ENCODE results near the gene GALNT2. TPM values are rescaled to one million over a fixed set of nuclear protein-coding genes. Genes with fewer than 3 reads are reported as not detected.

Gene GALNT2
- total and polyA plus RNA-seq, 9 of the 15 experiments (the other 6 are each of a cell fraction or from before 2014, with no cell fraction given): 1.6 to 106 (median 51.9) TPM

DNA sequence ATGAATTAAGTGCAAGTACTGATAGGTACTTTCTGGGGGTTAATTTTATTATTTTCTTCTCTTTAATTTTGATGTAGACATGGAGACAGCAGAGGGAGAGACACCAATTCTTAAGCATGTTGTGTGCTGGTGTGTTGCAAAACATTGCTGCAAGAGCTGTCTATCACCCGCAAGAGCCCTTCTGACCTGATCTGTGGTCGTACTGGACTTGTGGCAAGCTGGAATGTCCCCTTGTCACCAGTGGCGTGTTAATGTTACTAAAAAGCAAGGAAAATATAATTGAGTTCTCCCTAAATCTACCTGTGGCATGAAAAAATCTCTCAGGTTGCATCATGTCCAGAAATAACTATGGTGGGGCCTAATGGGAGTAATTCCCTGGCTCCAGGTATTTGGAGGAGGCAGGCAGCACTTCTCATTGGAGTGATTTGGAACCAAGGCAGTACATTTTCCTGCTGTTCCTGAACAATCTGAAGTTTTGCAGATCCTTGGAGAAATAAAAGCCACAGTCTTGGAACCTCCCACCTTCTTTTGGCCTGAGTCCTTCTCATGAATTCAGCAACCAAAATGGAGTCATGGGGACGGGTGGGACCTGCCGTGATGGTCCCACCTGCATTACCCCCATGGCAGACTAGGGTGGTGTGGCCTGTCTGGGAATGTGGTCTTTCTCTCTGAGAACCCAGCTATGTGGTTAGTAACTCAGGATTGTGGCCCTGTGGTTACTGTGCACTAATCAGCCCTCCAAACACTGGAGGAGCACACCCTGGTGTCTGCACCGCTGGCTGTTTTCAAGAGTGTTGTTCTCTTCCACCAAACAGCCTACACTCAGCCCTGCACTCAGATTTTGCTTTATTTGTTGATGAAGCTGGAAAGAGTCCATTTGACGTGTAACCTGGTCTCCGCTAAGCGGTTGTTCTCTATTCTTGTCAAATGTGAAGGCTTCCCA, 57.4 kb downstream of the GALNT2 start (continued):
- TF ChIP-seq PHF8 (IDR thresholded peaks at IDR 0.05; ENCODE audit: borderline replicate concordance, low read length) (peak; percentile 9; the same call in 1 of the 2 replicates), RBM15 (IDR thresholded peaks at IDR 0.05; ENCODE audit: insufficient read depth, low read length) (no peak), ZNF24 (IDR thresholded peaks at IDR 0.05) (no peak), NFE2 (IDR thresholded peaks at IDR 0.05; ENCODE audit: low read depth) (no peak), STAT5B (CRISPR knock-in tag; IDR thresholded peaks at IDR 0.05) (no peak), NR2C2 (CRISPR knock-in tag; IDR thresholded peaks at IDR 0.05) (no peak), NR2C2 (tag; IDR thresholded peaks at IDR 0.05) (peak; percentile 46; the same call in 1 of the 2 replicates), CBX5 (IDR thresholded peaks at IDR 0.05; ENCODE audit: borderline replicate concordance, low read depth) (0 out of 2 replicates have a peak, but pooled peaks have one; percentile 20), YY1 (IDR thresholded peaks at IDR 0.05; ENCODE audit: borderline replicate concordance in 1 of 3, control insufficient read depth in 1 of 3, extremely low read depth in 1 of 3, insufficient read depth in 3 of 3, insufficient read length in 1 of 3, insufficient replicate concordance in 2 of 3, low read depth in 1 of 3, low read length in 2 of 3) (peak in 1 of 3 experiments; percentile 55), ZNF121 (CRISPR knock-in tag; conservative IDR thresholded peaks at IDR 0.05) (peak; percentile 20; the same call in 1 of the 2 replicates)
- TF ChIP-seq, protein P1, sequence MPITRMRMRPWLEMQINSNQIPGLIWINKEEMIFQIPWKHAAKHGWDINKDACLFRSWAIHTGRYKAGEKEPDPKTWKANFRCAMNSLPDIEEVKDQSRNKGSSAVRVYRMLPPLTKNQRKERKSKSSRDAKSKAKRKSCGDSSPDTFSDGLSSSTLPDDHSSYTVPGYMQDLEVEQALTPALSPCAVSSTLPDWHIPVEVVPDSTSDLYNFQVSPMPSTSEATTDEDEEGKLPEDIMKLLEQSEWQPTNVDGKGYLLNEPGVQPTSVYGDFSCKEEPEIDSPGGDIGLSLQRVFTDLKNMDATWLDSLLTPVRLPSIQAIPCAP (CRISPR knock-in tag; IDR thresholded peaks at IDR 0.05; ENCODE audit: borderline replicate concordance): no peak
- TF ChIP-seq, protein P2, sequence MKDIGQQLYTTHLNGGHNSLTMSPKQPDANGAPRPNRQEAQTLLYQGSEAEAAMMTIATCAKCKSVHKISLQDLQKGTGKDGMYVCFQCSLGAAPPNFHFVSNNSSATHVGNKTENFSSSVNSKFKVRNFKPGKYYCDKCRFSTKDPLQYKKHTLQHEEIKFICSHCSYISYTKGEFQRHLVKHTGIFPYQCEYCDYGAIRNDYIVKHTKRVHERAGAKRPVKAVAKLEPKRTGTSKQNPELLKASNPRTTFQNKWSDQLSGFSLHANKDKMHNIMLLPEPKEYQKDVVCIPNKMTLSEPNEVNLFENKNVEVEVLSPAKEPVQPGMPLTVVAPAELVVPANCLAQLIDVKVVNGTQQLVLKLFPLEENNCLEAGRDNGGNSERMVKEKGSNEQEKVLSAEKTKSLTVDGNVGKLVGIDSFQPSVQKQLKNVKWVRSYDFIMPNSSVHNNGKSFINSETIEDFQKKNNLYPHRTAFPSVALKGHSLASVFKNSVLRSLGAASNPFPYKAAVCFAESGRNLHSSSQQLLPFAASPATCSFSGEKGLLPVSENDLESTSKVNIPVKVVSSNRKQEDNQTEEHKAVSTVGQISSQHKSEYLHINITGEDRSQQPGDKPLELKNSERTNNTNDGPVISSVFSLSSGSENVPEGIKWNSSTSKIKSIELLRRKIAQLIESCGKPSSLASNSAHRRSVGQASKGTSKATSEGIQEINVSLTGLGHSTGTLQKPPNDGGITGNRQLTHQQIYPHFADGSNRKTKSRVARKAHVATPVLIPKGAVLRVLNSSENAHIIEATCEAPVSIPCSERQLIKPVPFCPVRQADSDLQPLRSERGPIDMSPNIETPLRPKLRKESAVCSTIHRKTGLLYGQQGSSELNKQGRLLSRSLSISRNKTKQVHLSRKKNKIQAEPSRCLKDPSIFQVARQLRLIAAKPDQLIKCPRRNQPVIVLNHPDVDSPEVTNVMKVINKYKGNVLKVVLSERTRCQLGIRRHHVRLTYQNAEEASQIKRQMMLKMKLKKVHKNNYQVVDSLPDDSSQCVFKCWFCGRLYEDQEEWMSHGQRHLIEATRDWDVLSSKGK (CRISPR knock-in tag; IDR thresholded peaks at IDR 0.05): no peak
- TF ChIP-seq, protein P3, sequence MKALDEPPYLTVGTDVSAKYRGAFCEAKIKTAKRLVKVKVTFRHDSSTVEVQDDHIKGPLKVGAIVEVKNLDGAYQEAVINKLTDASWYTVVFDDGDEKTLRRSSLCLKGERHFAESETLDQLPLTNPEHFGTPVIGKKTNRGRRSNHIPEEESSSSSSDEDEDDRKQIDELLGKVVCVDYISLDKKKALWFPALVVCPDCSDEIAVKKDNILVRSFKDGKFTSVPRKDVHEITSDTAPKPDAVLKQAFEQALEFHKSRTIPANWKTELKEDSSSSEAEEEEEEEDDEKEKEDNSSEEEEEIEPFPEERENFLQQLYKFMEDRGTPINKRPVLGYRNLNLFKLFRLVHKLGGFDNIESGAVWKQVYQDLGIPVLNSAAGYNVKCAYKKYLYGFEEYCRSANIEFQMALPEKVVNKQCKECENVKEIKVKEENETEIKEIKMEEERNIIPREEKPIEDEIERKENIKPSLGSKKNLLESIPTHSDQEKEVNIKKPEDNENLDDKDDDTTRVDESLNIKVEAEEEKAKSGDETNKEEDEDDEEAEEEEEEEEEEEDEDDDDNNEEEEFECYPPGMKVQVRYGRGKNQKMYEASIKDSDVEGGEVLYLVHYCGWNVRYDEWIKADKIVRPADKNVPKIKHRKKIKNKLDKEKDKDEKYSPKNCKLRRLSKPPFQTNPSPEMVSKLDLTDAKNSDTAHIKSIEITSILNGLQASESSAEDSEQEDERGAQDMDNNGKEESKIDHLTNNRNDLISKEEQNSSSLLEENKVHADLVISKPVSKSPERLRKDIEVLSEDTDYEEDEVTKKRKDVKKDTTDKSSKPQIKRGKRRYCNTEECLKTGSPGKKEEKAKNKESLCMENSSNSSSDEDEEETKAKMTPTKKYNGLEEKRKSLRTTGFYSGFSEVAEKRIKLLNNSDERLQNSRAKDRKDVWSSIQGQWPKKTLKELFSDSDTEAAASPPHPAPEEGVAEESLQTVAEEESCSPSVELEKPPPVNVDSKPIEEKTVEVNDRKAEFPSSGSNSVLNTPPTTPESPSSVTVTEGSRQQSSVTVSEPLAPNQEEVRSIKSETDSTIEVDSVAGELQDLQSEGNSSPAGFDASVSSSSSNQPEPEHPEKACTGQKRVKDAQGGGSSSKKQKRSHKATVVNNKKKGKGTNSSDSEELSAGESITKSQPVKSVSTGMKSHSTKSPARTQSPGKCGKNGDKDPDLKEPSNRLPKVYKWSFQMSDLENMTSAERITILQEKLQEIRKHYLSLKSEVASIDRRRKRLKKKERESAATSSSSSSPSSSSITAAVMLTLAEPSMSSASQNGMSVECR (CRISPR knock-in tag; IDR thresholded peaks at IDR 0.05): no peak
- TF ChIP-seq, protein P4, sequence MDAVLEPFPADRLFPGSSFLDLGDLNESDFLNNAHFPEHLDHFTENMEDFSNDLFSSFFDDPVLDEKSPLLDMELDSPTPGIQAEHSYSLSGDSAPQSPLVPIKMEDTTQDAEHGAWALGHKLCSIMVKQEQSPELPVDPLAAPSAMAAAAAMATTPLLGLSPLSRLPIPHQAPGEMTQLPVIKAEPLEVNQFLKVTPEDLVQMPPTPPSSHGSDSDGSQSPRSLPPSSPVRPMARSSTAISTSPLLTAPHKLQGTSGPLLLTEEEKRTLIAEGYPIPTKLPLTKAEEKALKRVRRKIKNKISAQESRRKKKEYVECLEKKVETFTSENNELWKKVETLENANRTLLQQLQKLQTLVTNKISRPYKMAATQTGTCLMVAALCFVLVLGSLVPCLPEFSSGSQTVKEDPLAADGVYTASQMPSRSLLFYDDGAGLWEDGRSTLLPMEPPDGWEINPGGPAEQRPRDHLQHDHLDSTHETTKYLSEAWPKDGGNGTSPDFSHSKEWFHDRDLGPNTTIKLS (IDR thresholded peaks at IDR 0.05; ENCODE audit: borderline replicate concordance, low read depth): no peak

Measured in K562 (cell line).